ENCODE measurements around the gene STK25.

STK25 gene

GRCh38 chr2:241501099-241501541 lies 7.3 kb downstream of the STK25 start:
- Histone ChIP-seq H3K27ac (ENCODE audit: extremely low read depth, low read depth, low read length) (no peak overlapping the region), H3K9me3 (ENCODE audit: control insufficient read depth, insufficient read depth, low read depth, low read length) (no peaks in the 10 kb centered on the region), H3K4me1 (ENCODE audit: control insufficient read depth, insufficient read depth, low read length) (peaks cover 3% of the 10 kb centered on the region; the same call in 1 of the 2 replicates), H3K4me3 (ENCODE audit: low read depth, low read length) (no peak overlapping the region), H3K36me3 (ENCODE audit: control insufficient read depth in 2 of 2, insufficient read depth in 1 of 2, low read length in 2 of 2) (peaks cover 9 to 70% of the 10 kb centered on the region in 2 experiments; a peak in 2 of 3 replicates)
- ChIA-PET CTCF (no interaction called here), POLR2A (no interaction called here)
- TF ChIP-seq ZNF544 (tag by site-specific recombination; IDR thresholded peaks at IDR 0.05) = no peak
- TF ChIP-seq MZF1 (tag by site-specific recombination; IDR thresholded peaks at IDR 0.05; ENCODE audit: borderline replicate concordance) = no peak

DNA sequence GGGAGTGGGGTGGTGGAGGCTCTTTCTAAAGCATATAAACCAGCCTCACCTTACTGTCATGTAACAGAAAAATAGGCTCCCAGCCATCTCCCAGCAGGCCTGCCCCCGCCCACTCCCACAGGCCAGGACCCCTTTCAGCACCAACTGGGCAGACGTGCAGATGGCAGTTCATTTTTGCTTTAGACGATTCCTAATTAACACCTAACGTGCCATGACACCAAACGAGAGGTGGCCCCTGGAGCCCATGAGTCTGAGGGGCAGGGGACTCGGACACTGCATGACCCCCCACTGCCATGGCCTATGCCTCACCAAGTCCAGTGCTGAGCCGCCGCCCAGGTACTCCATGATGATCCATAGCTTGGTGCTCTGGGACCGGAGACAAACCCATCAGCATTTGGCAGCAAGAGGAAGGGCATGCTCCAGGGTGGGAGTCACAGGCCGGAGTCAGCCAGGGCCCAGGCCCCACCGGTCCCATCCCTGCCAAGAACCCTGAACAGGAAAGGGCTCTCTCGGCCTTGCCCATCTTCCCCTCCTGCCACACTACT lies 7.9 kb downstream of the STK25 start:
- CTCF ChIA-PET = no interaction called here
- POLR2A ChIA-PET = no interaction called here
- TF ChIP-seq PRDM4 (tag by site-specific recombination; IDR thresholded peaks at IDR 0.05) (no peak), ZNF624 (tag by site-specific recombination; IDR thresholded peaks at IDR 0.05) (no peak), ZNF645 (tag by site-specific recombination; IDR thresholded peaks at IDR 0.05) (no peak), ZNF2 (tag by site-specific recombination; IDR thresholded peaks at IDR 0.05) (no peak), ZNF174 (tag by site-specific recombination; IDR thresholded peaks at IDR 0.05) (no peak), BCL11B (tag by site-specific recombination; IDR thresholded peaks at IDR 0.05; ENCODE audit: low read depth) (no peak), ZNF184 (tag by site-specific recombination; IDR thresholded peaks at IDR 0.05) (no peak), KLF8 (tag by site-specific recombination; IDR thresholded peaks at IDR 0.05) (no peak), ZNF324 (tag by site-specific recombination; IDR thresholded peaks at IDR 0.05) (no peak), FEZF1 (tag by site-specific recombination; IDR thresholded peaks at IDR 0.05) (no peak), ZNF580 (tag by site-specific recombination; IDR thresholded peaks at IDR 0.05) (no peak), MEIS1 (CRISPR knock-in tag; IDR thresholded peaks at IDR 0.05; ENCODE audit: borderline replicate concordance) (no peak)
- TF ChIP-seq, protein P1, sequence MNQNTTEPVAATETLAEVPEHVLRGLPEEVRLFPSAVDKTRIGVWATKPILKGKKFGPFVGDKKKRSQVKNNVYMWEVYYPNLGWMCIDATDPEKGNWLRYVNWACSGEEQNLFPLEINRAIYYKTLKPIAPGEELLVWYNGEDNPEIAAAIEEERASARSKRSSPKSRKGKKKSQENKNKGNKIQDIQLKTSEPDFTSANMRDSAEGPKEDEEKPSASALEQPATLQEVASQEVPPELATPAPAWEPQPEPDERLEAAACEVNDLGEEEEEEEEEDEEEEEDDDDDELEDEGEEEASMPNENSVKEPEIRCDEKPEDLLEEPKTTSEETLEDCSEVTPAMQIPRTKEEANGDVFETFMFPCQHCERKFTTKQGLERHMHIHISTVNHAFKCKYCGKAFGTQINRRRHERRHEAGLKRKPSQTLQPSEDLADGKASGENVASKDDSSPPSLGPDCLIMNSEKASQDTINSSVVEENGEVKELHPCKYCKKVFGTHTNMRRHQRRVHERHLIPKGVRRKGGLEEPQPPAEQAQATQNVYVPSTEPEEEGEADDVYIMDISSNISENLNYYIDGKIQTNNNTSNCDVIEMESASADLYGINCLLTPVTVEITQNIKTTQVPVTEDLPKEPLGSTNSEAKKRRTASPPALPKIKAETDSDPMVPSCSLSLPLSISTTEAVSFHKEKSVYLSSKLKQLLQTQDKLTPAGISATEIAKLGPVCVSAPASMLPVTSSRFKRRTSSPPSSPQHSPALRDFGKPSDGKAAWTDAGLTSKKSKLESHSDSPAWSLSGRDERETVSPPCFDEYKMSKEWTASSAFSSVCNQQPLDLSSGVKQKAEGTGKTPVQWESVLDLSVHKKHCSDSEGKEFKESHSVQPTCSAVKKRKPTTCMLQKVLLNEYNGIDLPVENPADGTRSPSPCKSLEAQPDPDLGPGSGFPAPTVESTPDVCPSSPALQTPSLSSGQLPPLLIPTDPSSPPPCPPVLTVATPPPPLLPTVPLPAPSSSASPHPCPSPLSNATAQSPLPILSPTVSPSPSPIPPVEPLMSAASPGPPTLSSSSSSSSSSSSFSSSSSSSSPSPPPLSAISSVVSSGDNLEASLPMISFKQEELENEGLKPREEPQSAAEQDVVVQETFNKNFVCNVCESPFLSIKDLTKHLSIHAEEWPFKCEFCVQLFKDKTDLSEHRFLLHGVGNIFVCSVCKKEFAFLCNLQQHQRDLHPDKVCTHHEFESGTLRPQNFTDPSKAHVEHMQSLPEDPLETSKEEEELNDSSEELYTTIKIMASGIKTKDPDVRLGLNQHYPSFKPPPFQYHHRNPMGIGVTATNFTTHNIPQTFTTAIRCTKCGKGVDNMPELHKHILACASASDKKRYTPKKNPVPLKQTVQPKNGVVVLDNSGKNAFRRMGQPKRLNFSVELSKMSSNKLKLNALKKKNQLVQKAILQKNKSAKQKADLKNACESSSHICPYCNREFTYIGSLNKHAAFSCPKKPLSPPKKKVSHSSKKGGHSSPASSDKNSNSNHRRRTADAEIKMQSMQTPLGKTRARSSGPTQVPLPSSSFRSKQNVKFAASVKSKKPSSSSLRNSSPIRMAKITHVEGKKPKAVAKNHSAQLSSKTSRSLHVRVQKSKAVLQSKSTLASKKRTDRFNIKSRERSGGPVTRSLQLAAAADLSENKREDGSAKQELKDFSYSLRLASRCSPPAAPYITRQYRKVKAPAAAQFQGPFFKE (tag by site-specific recombination; IDR thresholded peaks at IDR 0.05; ENCODE audit: borderline replicate concordance) = no peak
- TF ChIP-seq, protein P2, sequence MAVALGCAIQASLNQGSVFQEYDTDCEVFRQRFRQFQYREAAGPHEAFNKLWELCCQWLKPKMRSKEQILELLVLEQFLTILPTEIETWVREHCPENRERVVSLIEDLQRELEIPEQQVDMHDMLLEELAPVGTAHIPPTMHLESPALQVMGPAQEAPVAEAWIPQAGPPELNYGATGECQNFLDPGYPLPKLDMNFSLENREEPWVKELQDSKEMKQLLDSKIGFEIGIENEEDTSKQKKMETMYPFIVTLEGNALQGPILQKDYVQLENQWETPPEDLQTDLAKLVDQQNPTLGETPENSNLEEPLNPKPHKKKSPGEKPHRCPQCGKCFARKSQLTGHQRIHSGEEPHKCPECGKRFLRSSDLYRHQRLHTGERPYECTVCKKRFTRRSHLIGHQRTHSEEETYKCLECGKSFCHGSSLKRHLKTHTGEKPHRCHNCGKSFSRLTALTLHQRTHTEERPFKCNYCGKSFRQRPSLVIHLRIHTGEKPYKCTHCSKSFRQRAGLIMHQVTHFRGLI (tag by site-specific recombination; IDR thresholded peaks at IDR 0.05) = no peak
- TF ChIP-seq, protein P3, sequence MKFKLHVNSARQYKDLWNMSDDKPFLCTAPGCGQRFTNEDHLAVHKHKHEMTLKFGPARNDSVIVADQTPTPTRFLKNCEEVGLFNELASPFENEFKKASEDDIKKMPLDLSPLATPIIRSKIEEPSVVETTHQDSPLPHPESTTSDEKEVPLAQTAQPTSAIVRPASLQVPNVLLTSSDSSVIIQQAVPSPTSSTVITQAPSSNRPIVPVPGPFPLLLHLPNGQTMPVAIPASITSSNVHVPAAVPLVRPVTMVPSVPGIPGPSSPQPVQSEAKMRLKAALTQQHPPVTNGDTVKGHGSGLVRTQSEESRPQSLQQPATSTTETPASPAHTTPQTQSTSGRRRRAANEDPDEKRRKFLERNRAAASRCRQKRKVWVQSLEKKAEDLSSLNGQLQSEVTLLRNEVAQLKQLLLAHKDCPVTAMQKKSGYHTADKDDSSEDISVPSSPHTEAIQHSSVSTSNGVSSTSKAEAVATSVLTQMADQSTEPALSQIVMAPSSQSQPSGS (tag by site-specific recombination; IDR thresholded peaks at IDR 0.05; ENCODE audit: low read depth) = no peak
- Histone ChIP-seq H3K36me3 (ENCODE audit: control insufficient read depth in 2 of 2, insufficient read depth in 1 of 2, low read length in 2 of 2) (peaks cover 9 to 72% of the 10 kb centered on the region in 2 experiments; a peak in 2 of 3 replicates), H3K4me3 (ENCODE audit: low read depth, low read length) (no peak overlapping the region), H3K9me3 (ENCODE audit: control insufficient read depth, insufficient read depth, low read depth, low read length) (no peaks in the 10 kb centered on the region), H3K4me1 (ENCODE audit: control insufficient read depth, insufficient read depth, low read length) (peaks cover under 1% of the 10 kb centered on the region; the same call in 1 of the 2 replicates), H3K27ac (ENCODE audit: extremely low read depth, low read depth, low read length) (no peak overlapping the region)
